Activated CD8-positive, alpha-beta memory T cell treated with anti-CD3 and anti-CD28 coated beads, Interleukin-2, amount 50 U/mL, for 24 hours (primary cell): ENCODE data around the gene RTBDN.
A peak's percentile ranks its signal among the peaks of the same experiment; 100 is the strongest.

Experiments used
- DNase-seq: peaks from one replicate; pipeline ENCODE4 v3.0.0-alpha.2; 2020; ENCODE audit errors: extremely low read depth

Gene RTBDN

GRCh38 chr19:12792051-12792852 is 42.1 kb downstream of the RTBDN start:
- no peak for DNase-seq

- no peak for DNase-seq
Measured at GRCh38 chr19:12791345-12792050, 42.9 kb downstream of the RTBDN start, which contains the start of gene JUNB. Gene JUNB, plus strand, starts transcription at chr19:12791486. Its CDS starts 286 bp downstream, at chr19:12791772.

GRCh38 chr19:12790628-12791344 is 43.6 kb downstream of the RTBDN start:
- no peak for DNase-seq

GRCh38 chr19:12789904-12790619 is 44.3 kb downstream of the RTBDN start:
- no peak for DNase-seq

- no peak for DNase-seq
Measured at GRCh38 chr19:12789098-12789903, 45.1 kb downstream of the RTBDN start.

GRCh38 chr19:12788682-12789097 is 45.7 kb downstream of the RTBDN start:
- no peak for DNase-seq

- no peak for DNase-seq
Measured at GRCh38 chr19:12788042-12788681, 46.2 kb downstream of the RTBDN start.

GRCh38 chr19:12787458-12787857 is 46.9 kb downstream of the RTBDN start:
- no peak for DNase-seq

- no peak for DNase-seq
Measured at GRCh38 chr19:12786952-12787351, 47.4 kb downstream of the RTBDN start.

- DNase-seq: no peak
Measured at GRCh38 chr19:12786141-12786870, 48.1 kb downstream of the RTBDN start.

GRCh38 chr19:12785431-12786031 is 48.8 kb downstream of the RTBDN start:
- no peak for DNase-seq

- no peak for DNase-seq
Measured at GRCh38 chr19:12784871-12785430, 49.4 kb downstream of the RTBDN start.

- no peak for DNase-seq
Measured at GRCh38 chr19:12784394-12784870, 49.9 kb downstream of the RTBDN start.

- no peak for DNase-seq
Measured at GRCh38 chr19:12783849-12784393, 50.5 kb downstream of the RTBDN start.

- no peak for DNase-seq
Measured at GRCh38 chr19:12783291-12783848, 51.0 kb downstream of the RTBDN start.

- peak; percentile 76 for DNase-seq
Measured at GRCh38 chr19:12782424-12783290, 51.7 kb downstream of the RTBDN start.

GRCh38 chr19:12782174-12782423 is 52.3 kb downstream of the RTBDN start:
- DNase-seq: no peak
